Upper lobe of left lung (tissue), 6 donors: ENCODE data around the gene LAMA2. TPM values are rescaled to one million over a fixed set of nuclear protein-coding genes. Genes with fewer than 3 reads are reported as not detected.
A peak's percentile ranks its signal among the peaks of the same experiment; 100 is the strongest.

Experiments used
- ATAC-seq, 2 donors: fragments of 200-7000 bp; cut with Tn5 transposase; one replicate each; pipeline ENCODE4 v1.9.1; 2022; ENCODE audit warnings: mild to moderate bottlenecking in 2 of 2, moderate library complexity in 2 of 2; ENCODE audit not compliant: low FRiP score in 2 of 2
- DNase-seq, 2 donors: peaks; one replicate each; pipeline ENCODE4 v3.0.0-alpha.2; 2019 to 2020
- H3K27ac ChIP-seq, 4 donors: fragments of 200-600 bp; sonication (generic); one replicate each; pipeline ENCODE4 v1.5.1; 2016 to 2019
- H3K27me3 ChIP-seq, 4 donors: fragments of 200-600 bp; sonication (generic); one replicate each; pipeline ENCODE4 v1.5.1; 2017 to 2019
- H3K36me3 ChIP-seq, 4 donors: fragments of 200-600 bp; sonication (generic); one replicate each; pipeline ENCODE4 v1.5.1; 2016 to 2019
- H3K4me1 ChIP-seq, 4 donors: fragments of 200-600 bp; sonication (generic); one replicate each; pipeline ENCODE4 v1.5.1; 2018 to 2019
- H3K4me3 ChIP-seq, 4 donors: fragments of 200-600 bp; sonication (generic); one replicate each; pipeline ENCODE4 v1.5.1; 2017 to 2019; ENCODE audit warnings: mild to moderate bottlenecking in 2 of 4, moderate library complexity in 1 of 4
- H3K9me3 ChIP-seq, 4 donors: fragments of 200-600 bp; sonication (generic); one replicate each; pipeline ENCODE4 v1.5.1; 2018 to 2019
- EP300 ChIP-seq, 4 donors: sonication (generic); formaldehyde crosslinking; IDR thresholded peaks; one replicate each; pipeline ENCODE4 v1.5.1; 2017; ENCODE audit warnings: antibody characterized with exemption in 4 of 4, control low read depth in 2 of 4
- POLR2A ChIP-seq, 4 donors: fragments of 450-650 bp; IDR thresholded peaks; one replicate each; pipeline ENCODE4 v1.5.1; 2016 to 2017; ENCODE audit warnings: antibody characterized with exemption in 4 of 4, mild to moderate bottlenecking in 2 of 4
- POLR2AphosphoS5 ChIP-seq, 2 donors: sonication (generic); formaldehyde crosslinking; IDR thresholded peaks; one replicate each; pipeline ENCODE4 v1.5.1; 2017; ENCODE audit warnings: antibody characterized with exemption in 2 of 2
- whole genome bisulfite sequencing, 2 donors: methylation state at CpG; one replicate each; pipeline ENCODE4 v1.1.5; 2017 to 2018; 5-methylcytosine and 5-hydroxymethylcytosine counted together
- total RNA-seq, 6 donors: library from RNA; depleted of rRNA in 4 of 6; stranded (reverse); fragments of >200 nt in 4 of 6; gene quantifications; one replicate each; pipeline versions ENCODE4 v1.1.0 to v1.2.1, GENCODE V29; 2016 to 2021
- TF ChIP-seq, protein P1 (sequence below), 6 experiments: fragments of 450-650 bp in 4 of 6; fragments of 200-600 bp in 2 of 6; sonication (generic) in 2 of 6; IDR thresholded peaks; one replicate each; pipeline ENCODE4 v1.5.1; 2016 to 2019; ENCODE audit warnings: antibody characterized with exemption in 6 of 6
- donor health status: DM: no; HTN: no; CAD: no; lungs with moderate emphysema.
- donor health status: DM: no; HTN: yes; CAD: no; lungs with severe emphysema.

LAMA2 gene
- total RNA-seq, 6 donors from 2014 or later: 41.9 to 82.8 (median 62.4) TPM

DNA sequence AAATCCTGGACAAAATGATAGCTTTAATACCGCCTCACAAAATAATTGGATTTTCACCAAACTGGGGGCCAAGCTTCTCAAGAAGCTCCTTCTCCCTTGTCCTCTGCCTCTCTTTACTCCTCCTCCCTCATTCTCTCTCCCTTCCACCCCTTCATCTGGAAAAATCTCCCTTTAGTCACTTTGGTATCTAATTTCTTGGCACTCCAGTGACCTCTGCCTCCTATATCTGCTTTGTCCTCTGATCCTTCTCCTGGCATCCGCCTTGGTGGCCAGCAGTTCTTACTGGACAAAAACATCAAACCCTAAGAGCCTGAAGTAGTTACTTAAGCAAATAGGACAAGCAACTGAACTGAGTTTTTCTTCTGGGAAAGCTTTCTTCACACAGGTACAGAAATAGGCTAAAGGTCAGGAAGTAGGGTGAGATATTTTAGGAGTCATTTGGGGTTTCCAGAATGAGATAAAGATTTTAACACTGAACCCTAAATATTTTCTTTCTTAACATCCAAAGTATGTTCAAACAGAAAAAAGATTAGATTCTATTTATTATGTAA, 606.4 kb downstream of the LAMA2 start:
- ATAC-seq (no peak), DNase-seq (peak in 1 of 2 donors; percentile 48)
- TF ChIP-seq POLR2A (IDR thresholded peaks at IDR 0.05) (no peak), EP300 (IDR thresholded peaks at IDR 0.05) (peak in 1 of 4 donors; percentile 80), POLR2AphosphoS5 (IDR thresholded peaks at IDR 0.05) (no peak)
- TF ChIP-seq, protein P1, sequence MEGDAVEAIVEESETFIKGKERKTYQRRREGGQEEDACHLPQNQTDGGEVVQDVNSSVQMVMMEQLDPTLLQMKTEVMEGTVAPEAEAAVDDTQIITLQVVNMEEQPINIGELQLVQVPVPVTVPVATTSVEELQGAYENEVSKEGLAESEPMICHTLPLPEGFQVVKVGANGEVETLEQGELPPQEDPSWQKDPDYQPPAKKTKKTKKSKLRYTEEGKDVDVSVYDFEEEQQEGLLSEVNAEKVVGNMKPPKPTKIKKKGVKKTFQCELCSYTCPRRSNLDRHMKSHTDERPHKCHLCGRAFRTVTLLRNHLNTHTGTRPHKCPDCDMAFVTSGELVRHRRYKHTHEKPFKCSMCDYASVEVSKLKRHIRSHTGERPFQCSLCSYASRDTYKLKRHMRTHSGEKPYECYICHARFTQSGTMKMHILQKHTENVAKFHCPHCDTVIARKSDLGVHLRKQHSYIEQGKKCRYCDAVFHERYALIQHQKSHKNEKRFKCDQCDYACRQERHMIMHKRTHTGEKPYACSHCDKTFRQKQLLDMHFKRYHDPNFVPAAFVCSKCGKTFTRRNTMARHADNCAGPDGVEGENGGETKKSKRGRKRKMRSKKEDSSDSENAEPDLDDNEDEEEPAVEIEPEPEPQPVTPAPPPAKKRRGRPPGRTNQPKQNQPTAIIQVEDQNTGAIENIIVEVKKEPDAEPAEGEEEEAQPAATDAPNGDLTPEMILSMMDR (IDR thresholded peaks at IDR 0.05): no peak
- H3K4me1 ChIP-seq: peaks cover 23 to 27% (median 26%) of the 10 kb centered on the region in 4 donors
- no peak overlapping the region for H3K4me3 ChIP-seq
- no peaks in the 10 kb centered on the region for H3K9me3 ChIP-seq
- H3K27ac ChIP-seq: peak overlapping the region in 3 of 4 donors; percentile 85 to 90 (median 86)
- 81 to 85% methylated on average over 2 of the region's 2 CpGs for WGBS, 2 donors
- no peaks in the 10 kb centered on the region for H3K27me3 ChIP-seq
- H3K36me3 ChIP-seq: peaks cover 0 to 11% (median 0%) of the 10 kb centered on the region in 4 donors

DNA sequence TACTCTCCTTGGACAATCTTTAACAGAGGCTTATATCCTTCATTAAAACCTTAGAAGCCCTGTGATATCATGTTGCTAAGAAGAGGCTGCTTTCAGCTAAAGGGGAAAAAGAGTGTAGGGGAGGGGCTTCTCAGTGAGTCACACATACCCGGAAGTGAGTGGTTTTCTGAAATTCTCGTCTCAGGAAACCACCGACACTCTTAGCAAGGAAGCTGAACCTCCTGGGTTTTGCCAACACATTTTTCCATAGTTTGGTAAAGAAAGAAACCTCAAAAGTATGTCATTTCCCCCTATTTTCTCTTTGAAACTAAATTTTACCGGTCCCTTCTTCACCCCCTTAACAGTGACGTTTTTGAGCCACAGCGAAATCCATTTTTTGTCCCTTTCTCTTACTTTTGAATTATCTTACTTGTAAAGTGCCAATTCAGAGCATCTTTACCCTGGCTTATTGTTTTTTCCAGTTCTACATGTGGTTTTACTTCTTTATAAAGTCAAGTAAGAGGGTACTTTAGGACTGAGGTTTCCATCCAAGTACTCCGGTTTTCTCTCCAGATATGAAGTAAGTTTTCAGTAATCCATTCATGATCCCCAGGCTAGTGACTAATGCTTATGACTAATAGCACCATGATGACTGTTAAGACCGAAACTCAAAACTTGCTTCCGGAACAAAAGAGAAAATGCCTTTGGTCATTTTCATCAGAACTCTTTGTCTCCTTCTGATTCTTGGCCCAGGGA, 607.8 kb downstream of the LAMA2 start:
- H3K4me3 ChIP-seq: peak overlapping the region in 2 of 4 donors; percentile 20 to 28
- peaks cover 0 to 8% (median 0%) of the 10 kb centered on the region in 4 donors for H3K36me3 ChIP-seq
- no peaks in the 10 kb centered on the region for H3K27me3 ChIP-seq
- WGBS, 2 donors: 27 to 35% methylated on average over 9 of the region's 9 CpGs
- peaks cover 23 to 27% (median 26%) of the 10 kb centered on the region in 4 donors for H3K4me1 ChIP-seq
- no peaks in the 10 kb centered on the region for H3K9me3 ChIP-seq
- DNase-seq (peak in 1 of 2 donors; percentile 67), ATAC-seq (peak; percentile 87 to 96)
- H3K27ac ChIP-seq: peak overlapping the region; percentile 85 to 90 (median 86)
- peak in 1 of 4 donors; percentile 64 for TF ChIP-seq POLR2A (IDR thresholded peaks at IDR 0.05)
- TF ChIP-seq, protein P1 (IDR thresholded peaks at IDR 0.05): no peak
- TF ChIP-seq EP300 (IDR thresholded peaks at IDR 0.05): peak in 3 of 4 donors; percentile 48 to 92 (median 66)
- TF ChIP-seq POLR2AphosphoS5 (IDR thresholded peaks at IDR 0.05): peak; percentile 24 to 60

- H3K27ac ChIP-seq: peak overlapping the region; percentile 85 to 90 (median 86)
- DNase-seq: no peak
- no peak overlapping the region for H3K4me3 ChIP-seq
Measured at GRCh38 chr6:129491436-129491835, 608.5 kb downstream of the LAMA2 start.

GRCh38 chr6:129492260-129492659, 609.3 kb downstream of the LAMA2 start:
- Histone ChIP-seq H3K4me3 (no peak overlapping the region), H3K27ac (peak overlapping the region in 1 of 4 donors; percentile 85), H3K27me3 (no peaks in the 10 kb centered on the region), H3K4me1 (peaks cover 23 to 27% (median 26%) of the 10 kb centered on the region in 4 donors), H3K9me3 (no peaks in the 10 kb centered on the region), H3K36me3 (no peaks in the 10 kb centered on the region)
- no peak for TF ChIP-seq EP300 (IDR thresholded peaks at IDR 0.05)
- TF ChIP-seq POLR2AphosphoS5 (IDR thresholded peaks at IDR 0.05): no peak
- TF ChIP-seq, protein P1 (IDR thresholded peaks at IDR 0.05): no peak
- WGBS, 2 donors: 93 to 96% methylated on average over 4 of the region's 4 CpGs
- DNase-seq (no peak), ATAC-seq (no peak)

More at GRCh38 chr6:129491436-129491835, 608.5 kb downstream of the LAMA2 start:
- WGBS, 2 donors: 81 to 99% methylated on average over 6 of the region's 6 CpGs
- Histone ChIP-seq H3K4me1 (peaks cover 23 to 27% (median 26%) of the 10 kb centered on the region in 4 donors), H3K36me3 (peaks cover 0 to 2% (median 0%) of the 10 kb centered on the region in 4 donors), H3K27me3 (no peaks in the 10 kb centered on the region), H3K9me3 (no peaks in the 10 kb centered on the region)
- TF ChIP-seq, protein P1 (IDR thresholded peaks at IDR 0.05): no peak
- TF ChIP-seq EP300 (IDR thresholded peaks at IDR 0.05): no peak
- TF ChIP-seq POLR2AphosphoS5 (IDR thresholded peaks at IDR 0.05): no peak
- TF ChIP-seq POLR2A (IDR thresholded peaks at IDR 0.05): no peak
- ATAC-seq: peak; percentile 3 to 36
